ENCODE results near the gene CDHR3. TPM values are rescaled to one million over a fixed set of nuclear protein-coding genes. Genes with fewer than 3 reads are reported as not detected.

Gene CDHR3
- polyA plus RNA-seq, 1 donor: 22.2 TPM

Other genes with a start within 250 kb of the CDHR3 start
- gene ATXN7L1, start 86.7 kb upstream of the CDHR3 start, polyA plus RNA-seq (ENCODE audit: insufficient read length): 6.9 TPM
- 64.1 TPM for gene SYPL1, start 149.0 kb downstream of the CDHR3 start, polyA plus RNA-seq (ENCODE audit: insufficient read length)

Data from forelimb muscle (tissue), 1 donor.